Bronchial epithelial cell (primary cell): ENCODE data around the gene BLMH. TPM values are rescaled to one million over a fixed set of nuclear protein-coding genes. Genes with fewer than 3 reads are reported as not detected.

ENCODE experiments used
- DNase-seq: peaks from one replicate; pipeline ENCODE4 v3.0.0-alpha.2; 2010; ENCODE audit warnings: low read depth
- FAIRE-seq: peaks from 2 replicates; lab custom pipeline; 2011; peaks lifted over from hg19 to GRCh38; lab: Jason Lieb, UNC
- H3K27me3 ChIP-seq: 2 replicates; pipeline ENCODE4 v1.5.1; 2011; ENCODE audit warnings: low read length; ENCODE audit not compliant: control insufficient read depth, insufficient read depth
- H3K36me3 ChIP-seq: 2 replicates; pipeline ENCODE4 v1.5.1; 2011; ENCODE audit warnings: low read length; ENCODE audit not compliant: control insufficient read depth, insufficient read depth
- H3K4me3 ChIP-seq: 2 replicates; pipeline ENCODE4 v1.5.1; 2011; ENCODE audit warnings: mild to moderate bottlenecking, low read depth, low read length, control low read depth
- total RNA-seq: library from RNA; depleted of rRNA; stranded (reverse); fragments of >200 nt; gene quantifications from 2 replicates; pipeline ENCODE4 v1.2.1, GENCODE V29; 2014
- TF ChIP-seq, protein P1 (sequence below): IDR thresholded peaks from 2 replicates; pipeline ENCODE4 v1.5.1; 2011; ENCODE audit warnings: mild to moderate bottlenecking, moderate library complexity, low read length, control low read depth, inconsistent platforms; ENCODE audit not compliant: insufficient read depth, severe bottlenecking

Gene BLMH
- total RNA-seq, 1 donor from 2014 or later: 19.0 TPM

DNA sequence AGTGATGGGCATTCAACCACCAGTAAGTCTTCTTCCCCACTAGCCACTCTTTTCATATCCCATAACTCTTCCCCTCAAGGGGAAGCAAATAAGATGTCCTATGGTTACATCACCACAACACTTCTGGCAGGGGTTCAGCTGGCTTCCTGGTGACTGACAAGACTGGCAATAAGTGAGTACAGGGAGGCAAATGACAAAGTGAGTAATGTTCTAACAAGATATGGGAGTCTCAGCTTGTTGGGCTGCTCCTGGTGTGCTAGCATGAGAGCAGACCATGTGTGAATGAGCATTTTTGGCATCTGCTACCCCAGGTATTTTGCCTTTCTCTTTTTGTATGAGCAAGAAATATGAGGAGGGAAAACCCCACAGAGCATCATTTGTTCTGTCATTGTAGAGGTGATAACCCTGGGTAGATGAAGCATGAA, 32.2 kb upstream of the BLMH start:
- peak; percentile 86 for DNase-seq
- peak; percentile 89 for FAIRE-seq
- TF ChIP-seq, protein P1, sequence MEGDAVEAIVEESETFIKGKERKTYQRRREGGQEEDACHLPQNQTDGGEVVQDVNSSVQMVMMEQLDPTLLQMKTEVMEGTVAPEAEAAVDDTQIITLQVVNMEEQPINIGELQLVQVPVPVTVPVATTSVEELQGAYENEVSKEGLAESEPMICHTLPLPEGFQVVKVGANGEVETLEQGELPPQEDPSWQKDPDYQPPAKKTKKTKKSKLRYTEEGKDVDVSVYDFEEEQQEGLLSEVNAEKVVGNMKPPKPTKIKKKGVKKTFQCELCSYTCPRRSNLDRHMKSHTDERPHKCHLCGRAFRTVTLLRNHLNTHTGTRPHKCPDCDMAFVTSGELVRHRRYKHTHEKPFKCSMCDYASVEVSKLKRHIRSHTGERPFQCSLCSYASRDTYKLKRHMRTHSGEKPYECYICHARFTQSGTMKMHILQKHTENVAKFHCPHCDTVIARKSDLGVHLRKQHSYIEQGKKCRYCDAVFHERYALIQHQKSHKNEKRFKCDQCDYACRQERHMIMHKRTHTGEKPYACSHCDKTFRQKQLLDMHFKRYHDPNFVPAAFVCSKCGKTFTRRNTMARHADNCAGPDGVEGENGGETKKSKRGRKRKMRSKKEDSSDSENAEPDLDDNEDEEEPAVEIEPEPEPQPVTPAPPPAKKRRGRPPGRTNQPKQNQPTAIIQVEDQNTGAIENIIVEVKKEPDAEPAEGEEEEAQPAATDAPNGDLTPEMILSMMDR: no peak
- no peaks in the 10 kb centered on the region for H3K27me3 ChIP-seq
- no peak overlapping the region for H3K4me3 ChIP-seq
- H3K36me3 ChIP-seq: no peaks in the 10 kb centered on the region

DNA sequence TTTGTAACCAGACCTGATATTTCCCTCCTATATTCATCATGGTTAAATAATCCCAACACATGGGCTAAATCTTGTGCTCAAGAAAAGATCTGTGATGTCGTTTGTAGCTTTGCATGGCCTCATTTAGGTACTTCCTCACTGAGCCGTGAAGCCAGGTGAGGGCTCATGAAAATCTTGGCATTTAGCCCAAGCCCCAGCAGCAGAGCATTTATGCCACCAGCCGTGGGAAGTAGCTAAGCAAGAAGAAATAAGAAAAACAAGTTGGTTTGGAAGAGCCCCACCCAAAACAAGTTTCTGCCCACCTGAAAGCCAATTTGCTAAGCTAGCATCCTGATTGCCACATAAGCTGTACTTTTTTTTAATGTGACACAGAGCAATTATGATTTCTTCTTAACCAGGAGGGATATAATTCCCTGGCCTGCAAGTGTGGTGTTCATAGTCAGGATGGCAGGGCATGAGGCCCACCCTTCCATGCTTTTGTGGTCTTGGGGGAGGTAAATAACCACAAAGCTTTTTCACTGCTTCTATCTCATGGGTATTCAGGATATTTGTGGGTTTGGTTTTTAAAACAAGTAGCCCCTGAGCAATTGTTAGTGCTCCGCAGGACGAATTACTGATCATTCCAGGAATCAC, 31.6 kb upstream of the BLMH start:
- DNase-seq (no peak), FAIRE-seq (no peak)
- no peaks in the 10 kb centered on the region for H3K27me3 ChIP-seq
- no peaks in the 10 kb centered on the region for H3K36me3 ChIP-seq
- TF ChIP-seq, protein P1: no peak
- no peak overlapping the region for H3K4me3 ChIP-seq

DNA sequence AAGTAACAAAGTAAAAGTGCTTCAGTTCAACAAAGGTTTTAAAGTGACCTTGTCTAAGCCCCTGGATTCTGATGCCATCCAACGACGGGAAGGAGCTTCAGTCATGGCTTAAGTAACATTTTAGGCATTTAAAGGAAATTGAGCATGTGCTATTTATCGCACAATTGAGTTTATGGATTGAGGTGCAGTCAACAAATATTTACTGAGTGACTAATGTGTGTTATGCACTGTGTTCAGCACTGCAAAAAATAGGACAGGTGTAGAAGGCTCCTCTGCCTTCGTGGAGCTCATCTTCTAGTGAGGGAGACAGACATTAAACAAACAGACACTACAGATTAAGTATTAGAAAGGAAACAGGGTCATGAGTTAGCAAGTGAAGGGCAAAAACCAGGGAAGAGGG, 29.6 kb upstream of the BLMH start:
- FAIRE-seq (no peak), DNase-seq (peak; percentile 62)
- Histone ChIP-seq H3K4me3 (no peak overlapping the region), H3K27me3 (no peaks in the 10 kb centered on the region), H3K36me3 (no peaks in the 10 kb centered on the region)
- TF ChIP-seq, protein P1: no peak

DNA sequence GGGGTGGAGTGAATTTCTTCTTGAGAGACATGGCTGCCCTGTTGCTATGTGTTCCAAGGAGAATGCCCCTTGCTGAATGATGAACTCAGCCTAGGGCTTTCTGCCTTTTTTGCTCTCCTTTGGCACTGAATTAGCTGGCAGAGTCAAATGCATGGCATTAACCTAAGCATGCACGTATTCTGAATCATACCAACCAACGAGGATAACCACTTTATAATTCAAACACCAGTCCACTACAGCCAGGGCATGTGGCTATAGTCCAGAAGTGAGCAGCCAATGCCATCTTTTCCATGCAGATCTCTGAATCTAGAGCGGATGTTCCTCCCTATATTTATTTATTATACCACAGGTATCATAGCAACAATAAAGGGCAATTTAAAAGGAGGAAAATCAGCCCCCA, 26.4 kb upstream of the BLMH start:
- FAIRE-seq (no peak), DNase-seq (no peak)
- Histone ChIP-seq H3K36me3 (no peaks in the 10 kb centered on the region), H3K27me3 (no peaks in the 10 kb centered on the region), H3K4me3 (no peak overlapping the region)
- TF ChIP-seq, protein P1: no peak

DNA sequence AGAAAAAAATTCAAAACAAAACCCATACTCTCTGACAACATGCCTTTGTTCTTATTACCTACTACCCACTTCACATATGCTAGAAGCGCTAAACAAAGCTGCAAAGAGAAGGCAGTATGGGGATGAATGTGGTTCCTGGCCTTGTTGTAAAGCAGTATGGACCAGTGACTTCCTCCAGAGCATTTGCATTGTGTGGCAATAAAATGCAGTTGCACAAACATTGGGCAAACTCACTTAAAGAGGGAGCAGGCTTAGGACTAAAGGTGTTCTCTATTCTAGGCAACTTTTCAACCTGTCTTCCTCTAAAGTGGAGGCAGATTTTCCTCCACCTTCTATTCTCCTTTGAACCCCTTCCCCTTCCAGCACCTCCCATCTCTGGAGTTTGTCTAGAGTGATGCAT, 25.0 kb upstream of the BLMH start:
- FAIRE-seq (no peak), DNase-seq (no peak)
- Histone ChIP-seq H3K36me3 (no peaks in the 10 kb centered on the region), H3K27me3 (no peaks in the 10 kb centered on the region), H3K4me3 (no peak overlapping the region)
- TF ChIP-seq, protein P1: no peak

DNA sequence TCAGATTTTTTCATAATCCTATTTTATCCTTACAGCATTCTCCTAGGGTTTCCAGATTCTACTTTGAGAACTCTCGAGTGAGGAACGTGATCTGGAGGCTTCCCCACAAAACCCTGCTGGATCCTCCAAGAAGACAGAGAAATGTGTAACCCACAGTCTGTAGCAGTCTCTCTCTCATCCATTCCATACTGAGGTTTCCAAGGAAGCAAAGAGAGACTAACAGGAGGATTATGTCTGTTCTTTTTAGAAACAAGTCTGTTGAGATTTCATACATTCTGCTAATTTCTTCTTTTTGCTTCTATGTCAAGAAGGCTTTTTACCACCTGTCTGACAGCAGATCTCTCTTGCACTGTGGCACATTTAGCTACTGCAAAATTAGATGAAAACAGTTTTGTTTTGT, 23.4 kb upstream of the BLMH start:
- Histone ChIP-seq H3K36me3 (no peaks in the 10 kb centered on the region), H3K27me3 (no peaks in the 10 kb centered on the region), H3K4me3 (no peak overlapping the region)
- DNase-seq (no peak), FAIRE-seq (no peak)
- TF ChIP-seq, protein P1: no peak
